Measurements from ENCODE around the gene TSHZ2. TPM values are rescaled to one million over a fixed set of nuclear protein-coding genes. Genes with fewer than 3 reads are reported as not detected.

The TSHZ2 gene
- total RNA-seq, 1 donor from 2014 or later = 0.06 TPM

- no peak for DNase-seq (ENCODE audit: low read depth)
- TF ChIP-seq CTCF (conservative IDR thresholded peaks at IDR 0.05; ENCODE audit: low read depth, low read length) = no peak
- no peak overlapping the region for H3K4me3 ChIP-seq (ENCODE audit: low read depth, low read length)
These were observed 273.4 kb downstream of the TSHZ2 start for GRCh38 chr20:53245574-53245973.

DNA sequence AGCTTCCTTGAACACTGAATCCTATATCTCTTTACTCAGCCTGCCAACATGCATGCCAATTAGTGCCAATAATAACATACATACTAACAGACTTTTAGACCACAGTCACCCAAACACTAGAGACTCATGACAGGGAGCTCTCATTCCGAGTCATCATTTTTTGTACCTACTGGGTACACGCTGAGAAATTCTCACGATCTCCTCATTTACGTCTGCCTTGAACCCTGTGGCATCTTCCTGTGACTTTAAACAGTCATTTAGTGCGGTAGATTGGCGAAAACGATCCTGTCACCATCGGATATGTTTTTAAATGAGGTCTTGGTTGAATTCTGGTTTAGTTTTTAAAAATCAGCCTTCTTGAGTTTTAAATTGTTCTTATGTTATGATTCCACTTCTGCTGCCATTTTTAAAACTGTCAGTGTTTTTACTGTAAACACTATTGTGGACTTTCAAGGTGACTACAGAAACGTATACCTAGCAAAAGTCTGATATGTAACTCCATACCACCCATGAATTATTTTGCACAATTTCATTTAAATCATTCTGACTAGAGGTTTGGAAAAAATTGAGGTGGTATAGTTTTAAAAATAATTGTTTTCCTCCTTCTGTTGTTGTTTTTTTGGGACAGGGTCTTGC is 275.4 kb downstream of the TSHZ2 start:
- DNase-seq (ENCODE audit: low read depth) = no peak
- H3K4me3 ChIP-seq (ENCODE audit: low read depth, low read length) = no peak overlapping the region
- no peak for TF ChIP-seq CTCF (conservative IDR thresholded peaks at IDR 0.05; ENCODE audit: low read depth, low read length)

GRCh38 chr20:53250456-53250855 is 278.3 kb downstream of the TSHZ2 start:
- TF ChIP-seq CTCF (conservative IDR thresholded peaks at IDR 0.05; ENCODE audit: low read depth, low read length) = no peak
- H3K4me3 ChIP-seq (ENCODE audit: low read depth, low read length) = no peak overlapping the region
- DNase-seq (ENCODE audit: low read depth) = no peak

DNA sequence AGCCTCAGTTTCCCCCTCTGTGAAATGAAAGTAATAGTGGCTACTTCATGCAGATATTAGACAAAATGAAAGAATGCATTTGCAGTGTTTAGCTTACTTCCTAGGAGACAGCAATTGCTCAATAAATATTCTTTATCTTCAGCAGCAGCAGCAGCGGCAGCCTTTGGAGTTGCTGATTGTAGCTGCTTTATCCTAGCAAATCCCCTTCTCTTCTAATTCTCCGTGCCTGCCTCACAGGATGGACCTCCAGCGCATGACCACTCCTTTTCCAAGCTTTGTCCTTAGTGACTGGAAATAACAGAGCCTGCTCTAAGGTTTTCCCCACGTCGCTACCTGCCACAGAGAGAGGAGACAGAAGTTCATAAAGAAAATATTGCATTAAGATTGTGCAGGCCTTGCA is 279.8 kb downstream of the TSHZ2 start:
- no peak overlapping the region for H3K4me3 ChIP-seq (ENCODE audit: low read depth, low read length)
- TF ChIP-seq CTCF (conservative IDR thresholded peaks at IDR 0.05; ENCODE audit: low read depth, low read length) = no peak
- DNase-seq (ENCODE audit: low read depth) = no peak

- no peak for TF ChIP-seq CTCF (conservative IDR thresholded peaks at IDR 0.05; ENCODE audit: low read depth, low read length)
- DNase-seq (ENCODE audit: low read depth) = no peak
- H3K4me3 ChIP-seq (ENCODE audit: low read depth, low read length) = no peak overlapping the region
These were observed 281.5 kb downstream of the TSHZ2 start for GRCh38 chr20:53253668-53254067.

DNA sequence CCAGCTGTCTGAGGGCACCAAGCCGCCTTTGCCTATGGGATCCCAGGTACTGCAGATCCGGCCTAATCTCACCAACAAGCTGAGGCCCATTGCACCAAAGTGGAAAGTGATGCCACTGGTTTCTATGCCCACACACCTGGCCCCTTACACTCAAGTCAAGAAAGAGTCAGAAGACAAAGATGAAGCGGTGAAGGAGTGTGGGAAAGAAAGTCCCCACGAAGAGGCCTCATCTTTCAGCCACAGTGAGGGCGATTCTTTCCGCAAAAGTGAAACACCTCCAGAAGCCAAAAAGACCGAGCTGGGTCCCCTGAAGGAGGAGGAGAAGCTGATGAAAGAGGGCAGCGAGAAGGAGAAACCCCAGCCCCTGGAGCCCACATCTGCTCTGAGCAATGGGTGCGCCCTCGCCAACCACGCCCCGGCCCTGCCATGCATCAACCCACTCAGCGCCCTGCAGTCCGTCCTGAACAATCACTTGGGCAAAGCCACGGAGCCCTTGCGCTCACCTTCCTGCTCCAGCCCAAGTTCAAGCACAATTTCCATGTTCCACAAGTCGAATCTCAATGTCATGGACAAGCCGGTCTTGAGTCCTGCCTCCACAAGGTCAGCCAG is 283.0 kb downstream of the TSHZ2 start:
- no peak for TF ChIP-seq CTCF (conservative IDR thresholded peaks at IDR 0.05; ENCODE audit: low read depth, low read length)
- H3K4me3 ChIP-seq (ENCODE audit: low read depth, low read length) = no peak overlapping the region
- no peak for DNase-seq (ENCODE audit: low read depth)

GRCh38 chr20:53258741-53259140 is 286.6 kb downstream of the TSHZ2 start:
- TF ChIP-seq CTCF (conservative IDR thresholded peaks at IDR 0.05; ENCODE audit: low read depth, low read length) = no peak
- no peak overlapping the region for H3K4me3 ChIP-seq (ENCODE audit: low read depth, low read length)
- no peak for DNase-seq (ENCODE audit: low read depth)
